Left cardiac atrium (tissue), 4 donors: ENCODE data around the gene KANK4. TPM values are rescaled to one million over a fixed set of nuclear protein-coding genes. Genes with fewer than 3 reads are reported as not detected.

Source experiments
- ATAC-seq, 2 donors: fragments of 200-7000 bp; cut with Tn5 transposase; one replicate each; pipeline ENCODE4 v1.9.1; 2020; ENCODE audit warnings: mild to moderate bottlenecking in 2 of 2, moderate library complexity in 2 of 2
- DNase-seq: peaks from one replicate; pipeline ENCODE4 v3.0.0-alpha.2; 2020
- intact Hi-C, 2 donors: fragments of 100-400 bp; cut with DNase I; formaldehyde crosslinking; loops; one replicate each; pipeline versions ENCODE4 v1.14.1 to v1.15.1; 2022 to 2023
- total RNA-seq, 2 donors: library from RNA; stranded (reverse); fragmentation: NEBNext Ultra II Directional; extraction: Animal tissue kit (Norgen Biotek cat#: 25700); gene quantifications; one replicate each; pipeline ENCODE4 v1.2.1, GENCODE V29; 2021
- donor health status: DM: no; HTN: yes; CAD: no.
- donor health status: DM: no; HTN: yes; CAD: no; lungs with severe emphysema.
- donor health status: DM: yes; HTN: yes; CAD: no.
- donor health status: Dilated cardiomyopathy.

Gene KANK4
- total RNA-seq, 2 donors from 2014 or later: 1.4 to 4.0 TPM

- ATAC-seq (no peak), DNase-seq (no peak)
- intact Hi-C loops: no loop called here
Observed at GRCh38 chr1:62341089-62341488, 21.9 kb upstream of the KANK4 start.

- ATAC-seq (peak; percentile 51 to 83), DNase-seq (peak; percentile 24)
- intact Hi-C loops: no loop called here
Observed at GRCh38 chr1:62337706-62338631, 18.7 kb upstream of the KANK4 start.

GRCh38 chr1:62336995-62337705, 17.9 kb upstream of the KANK4 start:
- no peak for DNase-seq
- ATAC-seq: peak; percentile 48 to 64
- intact Hi-C loops: no loop called here

GRCh38 chr1:62336638-62336994, 17.4 kb upstream of the KANK4 start:
- DNase-seq: no peak
- intact Hi-C loops: no loop called here
- ATAC-seq: no peak

- ATAC-seq (no peak), DNase-seq (no peak)
- intact Hi-C loops: no loop called here
Observed at GRCh38 chr1:62335656-62336055, 16.4 kb upstream of the KANK4 start.

GRCh38 chr1:62334434-62334985, 15.3 kb upstream of the KANK4 start:
- DNase-seq: no peak
- intact Hi-C loops: no loop called here
- no peak for ATAC-seq

- intact Hi-C loops: no loop called here
- DNase-seq (no peak), ATAC-seq (no peak)
Observed at GRCh38 chr1:62333441-62333840, 14.2 kb upstream of the KANK4 start.

- intact Hi-C loops: no loop called here
- no peak for DNase-seq
- no peak for ATAC-seq
Observed at GRCh38 chr1:62327360-62328055, 8.3 kb upstream of the KANK4 start.

- DNase-seq (no peak), ATAC-seq (peak in 1 of 2 donors; percentile 49)
- intact Hi-C loops: no loop called here
Observed at GRCh38 chr1:62325681-62326080, 6.4 kb upstream of the KANK4 start.

GRCh38 chr1:62325081-62325480, 5.8 kb upstream of the KANK4 start:
- intact Hi-C loops: no loop called here
- ATAC-seq (peak; percentile 93 to 94), DNase-seq (no peak)

- DNase-seq (no peak), ATAC-seq (peak in 1 of 2 donors; percentile 64)
- intact Hi-C loops: no loop called here
Observed at GRCh38 chr1:62321446-62321845, 2.2 kb upstream of the KANK4 start.

- intact Hi-C loops: no loop called here
Observed at GRCh38 chr1:62318320-62318755, 896 bp downstream of the KANK4 start.

GRCh38 chr1:62317021-62317768, 2.0 kb downstream of the KANK4 start:
- DNase-seq (no peak), ATAC-seq (no peak)
- intact Hi-C loops: no loop called here

More at GRCh38 chr1:62318320-62318755, 896 bp downstream of the KANK4 start:
- peak in 1 of 2 donors; percentile 83 for ATAC-seq
- no peak for DNase-seq

GRCh38 chr1:62316135-62316534, 3.1 kb downstream of the KANK4 start:
- DNase-seq (no peak), ATAC-seq (no peak)
- intact Hi-C loops: no loop called here

- intact Hi-C loops: no loop called here
- no peak for DNase-seq
- ATAC-seq: no peak
Observed at GRCh38 chr1:62315387-62315786, 3.8 kb downstream of the KANK4 start.

GRCh38 chr1:62314454-62315350, 4.5 kb downstream of the KANK4 start:
- no peak for DNase-seq
- no peak for ATAC-seq
- intact Hi-C loops: no loop called here

- no peak for DNase-seq
- ATAC-seq: no peak
- intact Hi-C loops: no loop called here
Observed at GRCh38 chr1:62312698-62313097, 6.5 kb downstream of the KANK4 start.

- DNase-seq: no peak
- ATAC-seq: no peak
- intact Hi-C loops: no loop called here
Observed at GRCh38 chr1:62311473-62311943, 7.7 kb downstream of the KANK4 start.
